ENCODE results near the gene TIMM10.
A peak's percentile ranks its signal among the peaks of the same experiment; 100 is the strongest.
"Not testable (repeated sequence)": the region's sequence is repeated elsewhere in the genome, so short reads cannot be mapped to it uniquely, and the experiment has no call there.

TIMM10 gene

GRCh38 chr11:57544566-57544965 lies 14.0 kb upstream of the TIMM10 start:
- no peak for DNase-seq (ENCODE audit: low read depth, low spot score)

GRCh38 chr11:57543593-57543992 lies 13.0 kb upstream of the TIMM10 start:
- DNase-seq (ENCODE audit: low read depth, low spot score): no peak
- H3K4me3 ChIP-seq (ENCODE audit: low read length): no peak overlapping the region

More at GRCh38 chr11:57544566-57544965, 14.0 kb upstream of the TIMM10 start:
- H3K4me3 ChIP-seq (ENCODE audit: low read length): no peak overlapping the region

GRCh38 chr11:57542582-57542981 lies 12.0 kb upstream of the TIMM10 start:
- DNase-seq (ENCODE audit: low read depth, low spot score): no peak
- H3K4me3 ChIP-seq (ENCODE audit: low read length): no peak overlapping the region

- H3K4me3 ChIP-seq (ENCODE audit: low read length): no peak overlapping the region
- no peak for DNase-seq (ENCODE audit: low read depth, low spot score)
These were observed 10.6 kb upstream of the TIMM10 start for GRCh38 chr11:57541169-57541568.

GRCh38 chr11:57539342-57539741 lies 8.8 kb upstream of the TIMM10 start:
- no peak for DNase-seq (ENCODE audit: low read depth, low spot score)
- H3K4me3 ChIP-seq (ENCODE audit: low read length): no peak overlapping the region

DNA sequence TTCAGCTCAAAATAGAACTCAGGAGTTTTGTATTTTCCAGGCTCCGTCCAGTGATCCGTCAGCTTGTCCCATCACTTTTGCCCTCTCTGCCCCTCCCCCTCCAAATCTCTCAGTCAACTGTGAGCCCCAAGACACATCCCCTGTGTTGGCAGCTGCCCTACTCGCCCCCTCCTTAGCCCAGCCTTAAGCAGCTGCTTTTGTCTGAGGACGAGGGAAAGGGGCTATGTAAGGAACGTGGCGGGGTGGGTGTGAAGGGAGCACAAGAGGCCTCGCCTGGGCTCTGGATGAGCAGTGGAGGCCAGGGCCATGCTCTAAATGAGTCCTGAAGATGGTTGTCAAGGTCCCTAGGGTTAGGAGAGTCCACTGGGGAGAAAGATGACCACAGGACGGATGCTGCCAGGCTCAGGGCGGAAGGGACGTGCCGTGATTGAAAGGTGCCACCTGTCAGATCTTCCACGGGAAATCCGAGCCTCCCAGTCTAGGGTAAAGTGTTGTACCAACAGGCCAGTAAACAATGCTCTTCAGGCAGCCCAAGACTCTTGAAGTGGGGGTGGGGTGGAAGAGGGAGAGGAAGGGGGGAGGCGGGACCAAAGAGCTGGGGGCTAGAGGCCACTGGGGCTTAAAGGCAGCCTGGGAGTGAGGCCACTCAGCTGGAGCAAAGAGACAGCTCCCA lies 6.5 kb upstream of the TIMM10 start, which contains the start of gene SMTNL1:
SMTNL1 (plus strand) TSS at position 649 of the 673 bp plus-strand sequence. CDS start 5,048 bp downstream, outside the sequence.
- H3K4me3 ChIP-seq (ENCODE audit: low read length): no peak within 1 kb of the TSS
- no peak for DNase-seq (ENCODE audit: low read depth, low spot score)

DNA sequence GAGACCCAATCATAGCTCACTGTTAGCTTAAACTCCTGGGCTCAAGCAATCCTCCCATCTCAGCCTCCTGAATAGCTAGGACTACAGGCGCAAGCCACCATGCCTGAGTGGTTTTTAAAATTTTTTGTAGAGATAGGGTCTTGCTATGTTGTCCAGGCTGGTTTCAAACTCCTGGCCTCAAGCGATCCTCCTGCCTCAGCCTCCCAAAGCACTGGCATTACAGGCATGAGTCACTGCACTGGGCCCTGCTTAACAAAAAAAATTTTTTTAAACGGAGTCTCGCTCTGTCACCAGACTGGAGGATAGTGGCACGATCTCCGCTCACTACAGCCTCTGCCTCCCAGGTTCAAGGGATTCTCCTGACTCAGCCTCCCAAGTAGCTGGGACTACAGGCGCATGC lies 3.9 kb upstream of the TIMM10 start:
- H3K4me3 ChIP-seq (ENCODE audit: low read length); DNase-seq (ENCODE audit: low read depth, low spot score): not testable (repeated sequence)

- H3K4me3 ChIP-seq (ENCODE audit: low read length): peak overlapping the region; percentile 99
- no peak for DNase-seq (ENCODE audit: low read depth, low spot score)
These were observed 349 bp downstream of the TIMM10 start for GRCh38 chr11:57530215-57530595.

- no peak for DNase-seq (ENCODE audit: low read depth, low spot score)
These were observed 1.5 kb downstream of the TIMM10 start for GRCh38 chr11:57529012-57529411.

DNA sequence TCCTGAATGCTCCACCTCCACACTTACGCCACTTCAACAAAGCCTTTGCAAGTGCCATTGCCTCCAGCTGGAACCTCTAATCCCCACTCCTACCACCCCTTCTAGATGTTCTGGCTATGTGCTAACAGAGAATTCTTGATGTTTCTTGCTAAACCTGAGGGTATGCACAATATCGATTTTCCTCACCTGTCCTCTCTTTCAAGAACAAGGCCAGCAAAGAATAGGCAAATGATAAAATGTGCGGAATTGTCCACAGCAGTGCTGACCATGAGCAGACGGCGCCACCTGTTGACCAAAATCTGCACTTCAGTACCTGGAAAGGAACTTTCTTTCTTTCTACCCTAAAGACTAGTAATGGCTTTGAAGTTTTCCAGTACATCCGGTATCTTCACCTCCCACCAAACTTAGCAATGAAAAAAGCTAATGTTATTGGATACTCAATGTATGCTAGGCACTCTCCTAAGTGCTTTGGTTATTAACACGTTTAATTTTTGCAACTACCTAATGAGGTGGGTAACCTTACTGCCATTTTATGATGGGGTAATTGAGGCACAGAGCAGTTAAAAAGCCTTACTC lies 3.4 kb downstream of the TIMM10 start:
- no peak overlapping the region for H3K4me3 ChIP-seq (ENCODE audit: low read length)
- DNase-seq (ENCODE audit: low read depth, low spot score): peak; percentile 72

More at GRCh38 chr11:57529012-57529411, 1.5 kb downstream of the TIMM10 start:
- 0 out of 2 replicates have a peak overlapping the region, but pooled peaks have one; percentile 99 for H3K4me3 ChIP-seq (ENCODE audit: low read length)

DNA sequence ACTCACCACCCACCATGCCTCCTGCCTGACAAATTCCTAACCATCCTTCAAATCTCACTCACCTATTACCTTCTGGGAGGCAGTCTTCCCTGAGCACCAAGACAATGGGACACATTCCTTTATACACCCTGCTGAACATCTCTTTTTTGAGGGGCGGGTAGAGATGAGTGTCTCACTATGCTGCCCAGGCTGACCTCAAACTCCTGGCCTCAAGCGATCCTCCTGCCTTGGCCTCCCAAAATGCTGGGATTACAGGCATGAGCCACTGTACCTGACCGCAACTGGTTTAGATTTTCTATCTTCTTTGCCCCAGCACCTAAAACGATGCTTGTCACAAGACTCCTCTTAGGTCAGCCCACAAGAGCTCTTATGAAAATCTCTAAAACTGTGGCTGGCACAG lies 7.1 kb downstream of the TIMM10 start:
- no peak overlapping the region for H3K4me3 ChIP-seq (ENCODE audit: low read length)
- DNase-seq (ENCODE audit: low read depth, low spot score): no peak

- no peak overlapping the region for H3K4me3 ChIP-seq (ENCODE audit: low read length)
- no peak for DNase-seq (ENCODE audit: low read depth, low spot score)
These were observed 9.4 kb downstream of the TIMM10 start for GRCh38 chr11:57521116-57521515.

- H3K4me3 ChIP-seq (ENCODE audit: low read length): peak overlapping the region; percentile 84
- no peak for DNase-seq (ENCODE audit: low read depth, low spot score)
These were observed 14.5 kb downstream of the TIMM10 start for GRCh38 chr11:57516061-57516443.

DNA sequence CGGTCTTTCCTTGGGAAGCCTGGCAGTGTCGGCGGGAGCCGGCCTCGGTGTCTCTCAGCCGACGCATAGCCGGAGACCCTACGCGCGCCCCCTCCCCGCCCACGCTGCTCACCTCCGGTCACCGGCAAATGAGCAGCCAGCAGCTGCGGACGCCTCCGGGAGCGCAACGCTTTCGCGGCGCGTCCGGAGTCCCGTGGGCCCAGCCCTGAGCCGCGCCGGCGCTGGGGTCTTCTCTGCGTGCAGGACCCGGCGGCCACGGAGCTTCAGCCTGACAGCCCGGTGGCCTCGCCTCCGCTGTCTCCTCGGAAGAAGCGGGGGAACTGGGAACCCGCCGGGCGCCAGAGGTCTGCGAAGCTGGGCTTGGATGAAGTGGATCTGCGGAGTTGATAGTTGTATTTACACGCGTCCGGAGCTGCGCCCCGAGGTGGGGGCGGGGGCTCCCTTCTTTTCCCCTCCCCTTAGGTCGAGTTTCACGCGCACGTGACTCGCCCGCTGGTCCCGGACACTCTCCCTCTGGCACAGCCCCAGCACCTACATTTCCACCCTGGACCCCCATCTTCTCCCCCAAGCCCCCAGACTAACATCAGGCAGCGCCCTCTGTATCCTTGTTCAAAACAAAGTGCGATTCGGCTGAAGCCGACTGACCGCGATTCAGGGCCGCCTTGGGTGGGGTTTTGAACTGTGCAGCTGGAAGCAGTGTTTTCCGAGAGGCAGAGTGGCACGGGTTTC lies 15.1 kb downstream of the TIMM10 start, which contains the start of gene SLC43A1:
SLC43A1 (minus strand) TSS at position 371 of the 729 bp plus-strand sequence. CDS start 1,591 bp downstream, outside the sequence.
- no peak for DNase-seq (ENCODE audit: low read depth, low spot score)
- peak within 1 kb of the TSS; percentile 84 for H3K4me3 ChIP-seq (ENCODE audit: low read length)

DNA sequence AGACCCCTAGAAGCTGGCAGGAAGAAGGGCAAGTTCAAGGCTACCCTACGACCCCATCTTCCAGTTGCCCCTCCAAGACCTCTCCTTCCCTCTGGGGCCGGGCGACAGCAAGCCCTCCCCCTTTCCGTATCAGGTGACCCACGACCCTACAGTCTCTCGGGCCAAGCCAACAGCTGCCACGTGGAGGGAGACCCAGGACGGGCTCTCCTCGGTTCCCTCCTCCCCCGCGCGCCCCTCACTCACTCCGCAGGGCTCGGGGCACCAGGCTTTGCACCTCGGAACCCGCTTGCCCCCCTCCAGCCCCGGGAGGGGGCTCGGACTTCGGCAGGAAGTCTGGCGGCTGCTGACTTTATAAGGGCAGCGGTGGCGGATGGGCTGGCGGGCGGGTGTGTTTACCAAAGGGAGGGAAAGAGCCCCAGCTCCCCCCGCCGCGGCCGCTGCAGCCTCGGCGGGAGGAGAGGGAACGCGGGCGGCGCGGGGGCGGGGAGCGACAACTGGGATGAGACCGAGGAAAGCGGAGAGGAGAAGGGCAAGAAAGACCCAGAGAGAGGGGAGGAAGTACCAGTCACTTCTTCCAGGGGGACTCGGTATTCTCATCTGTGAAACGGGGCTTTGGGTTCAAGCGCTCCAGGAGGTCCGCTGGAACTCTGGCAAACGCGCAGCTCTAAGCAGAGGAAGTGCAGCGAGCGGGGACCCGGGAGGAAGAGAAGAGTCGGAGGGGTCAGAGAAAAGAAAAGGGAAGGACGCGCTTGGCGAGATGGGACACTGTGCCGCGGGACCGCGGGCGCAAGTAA lies 15.8 kb downstream of the TIMM10 start:
- DNase-seq (ENCODE audit: low read depth, low spot score): no peak
- peak overlapping the region; percentile 84 for H3K4me3 ChIP-seq (ENCODE audit: low read length)

DNA sequence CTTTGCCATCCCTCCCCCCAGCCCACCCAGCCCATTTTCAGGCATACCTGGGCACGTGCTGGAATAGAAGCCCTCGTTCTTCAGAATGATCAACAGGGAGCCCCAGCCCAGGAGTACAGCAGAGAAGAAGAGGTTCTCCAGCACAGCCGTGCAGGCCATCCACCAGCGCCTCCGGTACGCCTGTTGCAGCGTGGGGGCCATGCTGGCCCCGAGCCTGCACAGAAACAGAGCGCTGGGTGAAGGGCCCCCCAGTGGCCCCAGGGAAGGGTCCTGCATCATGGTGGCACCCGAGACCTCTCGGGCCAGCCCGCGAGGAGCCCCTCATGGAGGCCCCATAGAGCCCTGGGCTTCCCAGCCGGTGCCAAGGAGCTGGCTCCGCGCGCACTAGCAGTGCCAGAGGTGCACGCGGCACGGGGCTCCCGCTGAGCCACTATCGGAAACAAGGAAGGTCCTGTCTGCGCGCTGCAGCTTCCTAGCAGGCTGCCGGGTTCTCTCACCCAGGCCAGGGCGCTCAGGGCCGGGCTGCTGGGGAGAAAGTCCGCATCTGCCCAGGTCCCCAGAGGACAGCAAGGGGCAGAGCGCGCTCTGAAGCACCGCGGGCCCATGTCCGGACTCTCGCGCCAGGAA lies 16.5 kb downstream of the TIMM10 start:
- peak overlapping the region; percentile 84 for H3K4me3 ChIP-seq (ENCODE audit: low read length)
- no peak for DNase-seq (ENCODE audit: low read depth, low spot score)

GRCh38 chr11:57513452-57513795 lies 17.1 kb downstream of the TIMM10 start:
- DNase-seq (ENCODE audit: low read depth, low spot score): no peak
- no peak overlapping the region for H3K4me3 ChIP-seq (ENCODE audit: low read length)

GRCh38 chr11:57512646-57513451 lies 17.7 kb downstream of the TIMM10 start:
- no peak for DNase-seq (ENCODE audit: low read depth, low spot score)
- H3K4me3 ChIP-seq (ENCODE audit: low read length): no peak overlapping the region
